ENCODE results near the gene QPRT. TPM values are rescaled to one million over a fixed set of nuclear protein-coding genes. Genes with fewer than 3 reads are reported as not detected.
A peak's percentile ranks its signal among the peaks of the same experiment; 100 is the strongest.
"Not testable (repeated sequence)": the region's sequence is repeated elsewhere in the genome, so short reads cannot be mapped to it uniquely, and the experiment has no call there.

Gene QPRT
- total RNA-seq, 2 experiments from 2014 or later = 0.19 to 0.45 TPM

DNA sequence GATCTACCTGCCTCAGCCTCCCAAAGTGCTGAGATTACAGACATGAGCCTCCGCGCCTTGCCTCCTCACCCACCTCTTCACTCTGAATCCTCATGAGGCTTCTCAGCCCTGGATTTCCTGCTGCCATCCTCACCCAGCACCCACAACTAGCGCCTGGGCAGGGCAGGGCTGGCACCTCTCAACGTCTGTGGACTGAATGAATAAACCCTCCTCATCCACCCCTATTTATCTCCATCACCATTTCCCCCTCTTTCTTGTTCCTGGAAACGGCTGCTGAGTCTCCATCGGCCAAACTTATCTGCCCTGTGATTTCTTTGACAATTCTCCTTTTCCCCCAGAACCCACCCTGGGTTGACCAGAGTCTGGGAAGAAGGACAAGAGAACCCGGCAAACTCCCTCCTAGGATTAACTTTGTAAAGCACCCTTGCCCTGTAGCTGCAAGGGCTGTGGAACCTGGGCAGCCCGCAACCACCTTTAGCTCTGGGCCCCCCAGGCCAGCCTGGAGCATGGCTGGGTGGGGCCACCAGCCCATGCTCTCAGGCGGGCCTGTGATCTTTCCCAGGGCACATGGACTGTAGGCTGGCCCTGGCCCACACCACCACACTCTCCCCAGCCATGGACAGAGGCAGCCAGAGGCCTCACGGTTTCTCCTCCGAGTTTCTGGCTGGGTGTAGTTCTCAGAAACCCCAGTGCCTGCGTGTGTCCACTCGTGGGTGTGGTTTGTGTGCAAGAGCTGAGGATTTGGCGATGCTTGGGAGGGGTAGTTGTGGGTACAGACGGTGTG, 13.5 kb upstream of the QPRT start:
- Mint-ChIP-seq H3K4me1 (ENCODE audit: low read depth) (peaks cover 63% of the 10 kb centered on the region), H3K9me3 (no peaks in the 10 kb centered on the region), H3K36me3 (ENCODE audit: low read depth) (peaks cover 57% of the 10 kb centered on the region), H3K27ac (peak overlapping the region; percentile 95), H3K4me3 (peak overlapping the region; percentile 98), H3K27me3 (no peaks in the 10 kb centered on the region)
- no peaks in the 10 kb centered on the region for H3K27me3 ChIP-seq (ENCODE audit: control insufficient read depth in 1 of 2, insufficient read depth in 2 of 2, low read length in 2 of 2)
- POLR2A ChIA-PET = interaction anchor here (0.6 to 2.1 kb wide), 5 partner anchors 9 to 345 kb away, joined by 3 to 10 read pairs (median 5); partner anchors contain the start of genes KIF22 and QPRT
- peaks cover 89% of the 10 kb centered on the region for H3K4me1 ChIP-seq (ENCODE audit: insufficient read depth, low read length)
- H3K27ac ChIP-seq (ENCODE audit: low read depth in 1 of 2, low read length in 2 of 2) = peak overlapping the region; percentile 48 to 88
- H3K36me3 ChIP-seq (ENCODE audit: insufficient read depth, low read length) = peaks cover 25% of the 10 kb centered on the region
- DNase-seq (peak in 8 of 14 experiments; percentile 19 to 64 (median 40)), ATAC-seq (ENCODE audit: poor library complexity) (peak; percentile 28)
- intact Hi-C loops (cut with DNase I, micrococcal nuclease) = loop anchor here in 1 of 2 experiments (10.0 kb wide), 1 partner anchor 51 kb away; no protein-coding TSS in a partner anchor
- TF ChIP-seq, protein P1, sequence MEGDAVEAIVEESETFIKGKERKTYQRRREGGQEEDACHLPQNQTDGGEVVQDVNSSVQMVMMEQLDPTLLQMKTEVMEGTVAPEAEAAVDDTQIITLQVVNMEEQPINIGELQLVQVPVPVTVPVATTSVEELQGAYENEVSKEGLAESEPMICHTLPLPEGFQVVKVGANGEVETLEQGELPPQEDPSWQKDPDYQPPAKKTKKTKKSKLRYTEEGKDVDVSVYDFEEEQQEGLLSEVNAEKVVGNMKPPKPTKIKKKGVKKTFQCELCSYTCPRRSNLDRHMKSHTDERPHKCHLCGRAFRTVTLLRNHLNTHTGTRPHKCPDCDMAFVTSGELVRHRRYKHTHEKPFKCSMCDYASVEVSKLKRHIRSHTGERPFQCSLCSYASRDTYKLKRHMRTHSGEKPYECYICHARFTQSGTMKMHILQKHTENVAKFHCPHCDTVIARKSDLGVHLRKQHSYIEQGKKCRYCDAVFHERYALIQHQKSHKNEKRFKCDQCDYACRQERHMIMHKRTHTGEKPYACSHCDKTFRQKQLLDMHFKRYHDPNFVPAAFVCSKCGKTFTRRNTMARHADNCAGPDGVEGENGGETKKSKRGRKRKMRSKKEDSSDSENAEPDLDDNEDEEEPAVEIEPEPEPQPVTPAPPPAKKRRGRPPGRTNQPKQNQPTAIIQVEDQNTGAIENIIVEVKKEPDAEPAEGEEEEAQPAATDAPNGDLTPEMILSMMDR (IDR thresholded peaks at IDR 0.05) = no peak
- H3K9me3 ChIP-seq (ENCODE audit: control insufficient read depth in 1 of 2, insufficient read depth in 1 of 2, low read length in 2 of 2) = no peaks in the 10 kb centered on the region
- CTCF ChIA-PET = interaction anchor here (0.9 kb wide), 1 partner anchor 183 kb away, joined by 3 read pairs; no protein-coding TSS in a partner anchor
- H3K4me3 ChIP-seq (ENCODE audit: low read length) = peak overlapping the region; percentile 98

DNA sequence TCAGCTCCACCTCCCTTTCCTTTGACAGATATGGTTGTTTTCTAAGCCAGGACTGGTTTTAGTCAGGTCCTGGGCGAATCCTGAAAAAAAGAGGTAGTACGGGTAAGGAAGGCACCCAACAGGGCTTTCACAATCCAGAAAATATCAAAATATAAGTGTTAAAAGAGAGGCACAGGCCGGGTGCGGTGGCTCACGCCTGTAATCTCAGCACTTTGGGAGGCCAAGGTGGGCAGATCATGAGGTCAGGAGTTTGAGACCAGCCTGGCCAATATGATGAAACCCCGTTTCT, 11.7 kb upstream of the QPRT start:
- CTCF ChIA-PET; H3K9me3 ChIP-seq (ENCODE audit: control insufficient read depth in 1 of 2, insufficient read depth in 1 of 2, low read length in 2 of 2); ATAC-seq (ENCODE audit: poor library complexity); H3K27me3 ChIP-seq (ENCODE audit: control insufficient read depth in 1 of 2, insufficient read depth in 2 of 2, low read length in 2 of 2); H3K9me3 Mint-ChIP-seq; H3K27me3 Mint-ChIP-seq; DNase-seq: not testable (repeated sequence)
- Histone ChIP-seq H3K36me3 (ENCODE audit: insufficient read depth, low read length) (peaks cover 29% of the 10 kb centered on the region), H3K4me3 (ENCODE audit: low read length) (peak overlapping the region; percentile 98), H3K27ac (ENCODE audit: low read depth in 1 of 2, low read length in 2 of 2) (peak overlapping the region; percentile 54 to 88), H3K4me1 (ENCODE audit: insufficient read depth, low read length) (peaks cover 71% of the 10 kb centered on the region)
- Mint-ChIP-seq H3K4me1 (ENCODE audit: low read depth) (peaks cover 49% of the 10 kb centered on the region), H3K27ac (peak overlapping the region; percentile 95), H3K4me3 (peak overlapping the region; percentile 98), H3K36me3 (ENCODE audit: low read depth) (peaks cover 66% of the 10 kb centered on the region)
- POLR2A ChIA-PET = interaction anchor here (0.9 to 2.1 kb wide), 6 partner anchors 9 to 328 kb away, joined by 3 to 10 read pairs (median 4); partner anchors contain the start of genes HIRIP3, INO80E and QPRT
- intact Hi-C loops (cut with DNase I, micrococcal nuclease) = loop anchor here in 1 of 2 experiments (10.0 kb wide), 1 partner anchor 52 kb away; no protein-coding TSS in a partner anchor

DNA sequence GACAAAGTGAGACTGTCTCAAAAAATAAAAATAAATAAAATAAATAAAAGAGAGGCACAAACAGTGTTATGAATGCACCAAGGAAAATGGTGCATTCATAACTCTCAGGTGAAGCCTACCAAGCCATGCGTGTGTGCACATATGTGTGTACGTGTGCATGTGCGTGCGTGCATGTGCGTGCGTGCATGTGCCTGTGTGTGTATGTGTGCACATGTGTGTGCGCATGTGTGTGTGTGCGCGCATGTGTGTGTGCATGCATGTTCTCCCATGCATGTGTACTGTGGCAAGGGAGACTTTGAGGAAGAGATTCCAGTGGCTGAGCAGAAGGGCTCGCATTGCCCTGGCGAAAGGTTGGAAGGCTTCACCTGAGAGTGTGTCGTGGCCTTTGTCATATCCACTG, 11.2 kb upstream of the QPRT start:
- Histone ChIP-seq H3K4me3 (ENCODE audit: low read length) (no peak overlapping the region), H3K27me3 (ENCODE audit: control insufficient read depth in 1 of 2, insufficient read depth in 2 of 2, low read length in 2 of 2) (no peaks in the 10 kb centered on the region), H3K27ac (ENCODE audit: low read depth in 1 of 2, low read length in 2 of 2) (no peak overlapping the region), H3K36me3 (ENCODE audit: insufficient read depth, low read length) (peaks cover 29% of the 10 kb centered on the region), H3K4me1 (ENCODE audit: insufficient read depth, low read length) (peaks cover 66% of the 10 kb centered on the region), H3K9me3 (ENCODE audit: control insufficient read depth in 1 of 2, insufficient read depth in 1 of 2, low read length in 2 of 2) (no peaks in the 10 kb centered on the region)
- ATAC-seq (ENCODE audit: poor library complexity) (no peak), DNase-seq (no peak)
- Mint-ChIP-seq H3K4me1 (ENCODE audit: low read depth) (peaks cover 44% of the 10 kb centered on the region), H3K4me3 (peak overlapping the region; percentile 30), H3K27ac (peak overlapping the region; percentile 95), H3K36me3 (ENCODE audit: low read depth) (peaks cover 61% of the 10 kb centered on the region), H3K27me3 (no peaks in the 10 kb centered on the region), H3K9me3 (no peaks in the 10 kb centered on the region)
- intact Hi-C loops (cut with DNase I, micrococcal nuclease) = loop anchor here in 1 of 2 experiments (10.0 kb wide), 1 partner anchor 53 kb away; no protein-coding TSS in a partner anchor
- CTCF ChIA-PET = no interaction called here
- POLR2A ChIA-PET = interaction anchor here (0.9 to 1.1 kb wide), 2 partner anchors 10 to 141 kb away, joined by 3 to 5 read pairs; no protein-coding TSS in a partner anchor
- TF ChIP-seq, protein P1 (IDR thresholded peaks at IDR 0.05) = no peak

Data from CD4-positive, alpha-beta T cell (primary cell).